ENCODE results near the gene GPBP1.

DNA sequence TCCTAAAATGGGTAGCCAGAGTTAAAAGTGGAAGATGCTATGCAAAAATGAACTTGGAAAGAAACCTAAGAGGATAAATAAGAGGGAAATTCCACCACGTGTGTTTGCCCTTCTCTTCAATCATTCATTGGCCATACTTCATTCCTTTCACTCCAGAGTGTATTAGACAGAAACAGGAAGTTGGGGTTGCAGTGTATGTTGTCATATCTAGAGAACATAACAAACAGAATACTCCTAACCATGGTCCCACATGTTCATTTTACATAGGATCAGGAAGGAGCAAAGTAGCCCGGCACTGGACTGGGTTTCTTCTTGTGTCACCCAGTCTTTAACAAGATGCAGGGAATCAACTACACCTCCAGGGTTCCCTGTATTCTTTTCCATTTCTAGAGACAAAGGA lies 7.6 kb upstream of the GPBP1 start:
- no peak for TF ChIP-seq EZH2 (IDR thresholded peaks at IDR 0.05; ENCODE audit: insufficient read depth, poor library complexity, severe bottlenecking)
- no peak for TF ChIP-seq EZH2phosphoT487 (IDR thresholded peaks at IDR 0.05; ENCODE audit: insufficient read depth, low read depth)

Measured in GM23248 (cell line).